Activated CD4-positive, alpha-beta T cell treated with anti-CD3 and anti-CD28 coated beads for 1 hour (primary cell): ENCODE results near the gene MOV10L1.
"Not testable (repeated sequence)": the region's sequence is repeated elsewhere in the genome, so short reads cannot be mapped to it uniquely, and the experiment has no call there.

Experiments used
- DNase-seq: peaks from one replicate; pipeline ENCODE4 v3.0.0-alpha.2; 2020

Gene MOV10L1

DNA sequence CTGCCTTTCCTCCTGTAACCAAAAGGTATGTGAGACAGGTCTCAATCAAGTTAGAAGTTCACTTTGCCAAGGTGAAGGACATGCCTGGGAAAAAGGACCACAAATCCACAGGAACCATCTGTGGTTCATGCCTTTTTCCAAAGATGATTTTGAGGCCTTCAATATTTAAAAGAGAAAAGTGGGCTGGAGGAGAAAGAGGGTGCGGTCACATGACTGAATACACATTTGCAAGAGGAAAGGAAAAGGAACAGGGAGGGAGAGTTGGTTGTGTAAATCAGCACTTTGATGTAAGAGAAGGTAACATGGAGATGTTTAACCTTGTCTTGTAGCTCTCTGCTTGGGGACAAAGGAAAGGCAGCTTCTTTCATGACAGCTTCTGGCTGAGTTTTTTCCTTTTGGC lies 21.2 kb downstream of the MOV10L1 start:
- no peak for DNase-seq

DNA sequence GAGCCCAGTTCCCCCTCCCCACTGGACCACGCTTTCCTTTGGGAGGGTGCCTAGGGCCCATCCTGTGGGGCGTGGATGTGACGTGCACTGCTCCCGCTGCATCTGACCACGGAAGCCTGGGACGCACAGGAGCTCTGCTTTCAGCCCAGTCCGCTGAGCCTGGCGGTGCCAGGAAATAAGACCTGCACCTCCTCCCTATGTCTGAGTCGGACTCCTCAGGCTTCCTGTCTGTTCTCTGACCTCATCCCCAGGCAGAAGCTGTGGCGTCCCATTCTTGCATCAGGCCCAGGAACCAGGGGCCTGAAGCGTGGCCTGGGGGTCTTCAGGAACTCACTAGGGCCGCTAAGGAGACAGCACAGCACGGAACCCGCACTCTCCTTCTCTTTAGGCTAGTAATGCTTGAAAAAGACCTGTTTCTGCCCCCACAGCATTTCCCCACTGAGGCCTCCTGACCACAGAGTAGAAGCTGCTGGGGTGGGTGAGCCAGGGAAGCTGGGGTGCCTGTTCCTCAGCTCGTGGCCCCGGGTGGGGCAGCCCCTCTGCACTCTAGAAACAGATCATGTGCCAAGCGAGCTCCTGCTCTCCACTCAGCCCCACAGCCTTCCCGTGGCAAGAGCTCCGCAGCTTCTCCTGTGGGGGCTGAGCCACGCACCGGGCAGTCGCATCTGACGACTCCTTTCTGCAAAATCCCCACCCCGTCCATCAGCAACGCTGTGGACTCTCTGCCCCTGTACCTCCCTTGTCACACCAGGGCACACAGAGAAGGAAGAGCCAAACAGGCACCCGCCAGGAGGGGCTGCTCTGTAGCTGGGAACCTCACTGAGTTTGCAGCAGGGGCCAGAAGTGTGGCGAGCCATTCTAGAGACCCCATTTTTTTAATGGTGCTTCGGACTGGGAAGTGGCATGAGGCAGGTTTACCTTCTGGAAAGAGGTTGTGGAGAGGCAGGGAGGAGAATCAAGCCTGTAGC lies 22.6 kb downstream of the MOV10L1 start:
- no peak for DNase-seq

GRCh38 chr22:50114221-50115021 lies 24.6 kb downstream of the MOV10L1 start:
- DNase-seq = no peak

GRCh38 chr22:50115693-50116092 lies 25.9 kb downstream of the MOV10L1 start:
- DNase-seq = no peak

DNA sequence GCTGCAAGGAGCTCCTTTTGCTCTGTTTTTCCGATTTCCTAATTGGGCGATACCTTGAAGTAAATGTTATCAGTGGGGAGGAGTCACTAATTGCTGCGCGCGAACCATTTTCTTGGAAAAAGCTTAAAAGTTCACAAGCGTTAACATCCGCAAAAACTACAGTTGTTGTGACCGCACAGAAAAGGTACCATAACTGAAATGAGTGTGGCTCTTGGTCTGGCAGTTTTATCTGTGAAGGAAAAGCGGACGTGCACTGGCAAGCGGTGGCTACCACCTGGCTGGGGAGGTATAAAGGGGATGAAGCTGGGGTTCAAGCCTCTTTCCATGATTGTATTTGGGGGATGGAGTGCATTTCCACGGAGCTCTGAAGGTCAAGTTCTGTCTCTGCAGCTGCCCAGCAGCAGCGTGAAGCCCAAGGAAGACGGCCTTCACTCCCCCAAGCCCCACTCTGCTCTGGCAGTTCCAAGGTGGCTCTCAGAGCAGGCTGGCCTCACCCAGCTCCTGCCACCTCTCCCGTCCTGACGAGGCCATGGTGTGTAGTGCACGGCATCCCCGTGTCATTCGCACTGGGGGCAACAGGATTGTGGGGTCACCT lies 27.5 kb downstream of the MOV10L1 start:
- no peak for DNase-seq

GRCh38 chr22:50118129-50118528 lies 28.3 kb downstream of the MOV10L1 start:
- no peak for DNase-seq

GRCh38 chr22:50118557-50119168 lies 28.9 kb downstream of the MOV10L1 start:
- no peak for DNase-seq

DNA sequence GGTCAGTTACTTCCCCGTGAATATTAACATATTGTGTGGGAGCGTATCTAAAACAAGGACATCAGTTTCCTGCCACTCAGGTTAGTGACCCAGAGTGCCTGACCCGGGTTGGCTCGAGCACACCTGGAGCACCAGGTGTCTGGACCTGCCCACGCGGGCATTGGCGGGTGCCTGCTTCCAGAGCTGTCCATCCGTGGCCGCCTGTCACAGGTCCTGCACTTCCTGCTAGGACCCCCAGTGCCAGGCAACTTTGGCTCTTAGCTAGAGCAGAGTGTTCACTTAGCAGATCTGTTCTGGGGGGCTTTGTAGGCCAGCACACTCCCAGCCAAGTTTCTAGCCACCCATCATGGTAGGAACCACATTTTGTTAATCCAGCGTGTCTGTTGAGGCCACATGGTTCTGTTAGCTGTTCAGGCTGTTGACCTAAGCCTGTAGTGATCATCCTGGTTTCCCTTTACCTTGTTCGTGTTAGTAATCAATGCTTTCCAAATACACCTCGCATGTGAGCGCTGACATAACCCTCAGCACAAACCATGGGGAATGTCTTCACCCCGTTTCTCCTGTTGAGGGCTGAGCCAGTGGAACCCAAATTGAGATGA lies 29.5 kb downstream of the MOV10L1 start:
- DNase-seq = no peak

GRCh38 chr22:50119768-50120251 lies 30.0 kb downstream of the MOV10L1 start:
- no peak for DNase-seq

GRCh38 chr22:50121202-50121740 lies 31.5 kb downstream of the MOV10L1 start:
- DNase-seq = no peak

- no peak for DNase-seq
Measured at GRCh38 chr22:50123119-50123518, 33.3 kb downstream of the MOV10L1 start.

- no peak for DNase-seq
Measured at GRCh38 chr22:50125029-50125428, 35.2 kb downstream of the MOV10L1 start.

GRCh38 chr22:50129121-50129736 lies 39.4 kb downstream of the MOV10L1 start:
- DNase-seq = no peak

DNA sequence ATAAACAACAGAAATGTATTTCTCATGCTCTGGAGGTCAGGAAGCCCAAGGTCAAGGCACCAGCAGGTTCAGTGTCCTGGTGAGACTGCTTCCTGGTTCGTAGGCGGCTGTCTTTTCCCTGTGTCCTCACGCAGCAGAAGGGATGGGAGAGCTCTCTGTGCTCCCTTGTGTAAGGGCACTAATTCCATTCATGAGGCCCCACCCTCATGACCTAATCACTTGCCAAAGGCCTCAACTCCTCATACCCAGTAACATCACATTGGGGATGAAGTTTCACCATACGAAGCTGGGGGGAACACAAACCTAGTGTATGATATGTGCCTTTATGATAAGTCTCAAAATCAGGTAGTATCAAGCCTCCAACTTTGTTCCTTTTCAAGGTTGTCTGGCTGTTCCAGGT lies 42.1 kb downstream of the MOV10L1 start:
- no peak for DNase-seq

DNA sequence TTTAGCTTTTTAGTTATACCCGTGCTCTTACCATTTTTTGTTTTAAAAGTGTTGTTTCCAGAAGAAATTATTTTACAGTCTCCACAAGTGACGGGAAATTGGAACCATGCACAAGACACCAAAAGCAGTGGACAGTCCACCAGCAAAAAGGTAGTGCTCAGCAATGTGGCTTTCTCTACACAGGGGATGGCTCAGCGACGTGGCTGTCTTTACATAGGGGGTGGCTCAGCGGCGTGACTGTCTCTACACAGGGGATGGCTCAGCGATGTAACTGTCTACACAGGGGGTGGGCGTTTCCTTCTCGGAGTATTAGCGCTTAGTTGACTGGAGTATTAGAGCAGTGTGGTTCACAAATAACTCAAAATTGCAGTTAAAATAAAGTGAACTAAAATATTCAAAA lies 44.7 kb downstream of the MOV10L1 start:
- no peak for DNase-seq

DNA sequence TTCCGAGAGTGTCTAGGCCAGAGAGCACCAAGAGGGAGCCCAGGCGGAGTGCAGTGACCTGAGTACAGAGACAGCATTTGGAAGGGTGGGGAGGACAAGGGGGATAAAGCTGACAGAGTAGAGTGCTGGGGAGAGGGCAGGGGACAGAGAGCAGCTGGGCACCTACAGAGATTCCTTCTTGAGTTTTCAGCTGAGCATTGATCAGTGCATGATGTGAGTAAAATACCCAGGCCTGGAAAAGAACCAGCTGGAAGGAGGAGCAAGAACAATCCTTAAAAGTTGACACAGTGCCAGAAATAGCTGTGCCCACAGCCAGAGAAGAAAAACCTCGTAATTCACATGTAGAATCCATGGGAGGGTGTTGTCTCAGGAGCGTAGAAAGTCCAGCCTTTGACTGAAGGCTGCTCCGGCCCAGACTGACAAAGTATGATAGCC lies 46.8 kb downstream of the MOV10L1 start:
- DNase-seq = no peak

GRCh38 chr22:50137277-50137676 lies 47.5 kb downstream of the MOV10L1 start:
- not testable (repeated sequence) for DNase-seq

GRCh38 chr22:50138041-50138440 lies 48.2 kb downstream of the MOV10L1 start:
- no peak for DNase-seq

GRCh38 chr22:50138988-50139387 lies 49.2 kb downstream of the MOV10L1 start:
- no peak for DNase-seq

DNA sequence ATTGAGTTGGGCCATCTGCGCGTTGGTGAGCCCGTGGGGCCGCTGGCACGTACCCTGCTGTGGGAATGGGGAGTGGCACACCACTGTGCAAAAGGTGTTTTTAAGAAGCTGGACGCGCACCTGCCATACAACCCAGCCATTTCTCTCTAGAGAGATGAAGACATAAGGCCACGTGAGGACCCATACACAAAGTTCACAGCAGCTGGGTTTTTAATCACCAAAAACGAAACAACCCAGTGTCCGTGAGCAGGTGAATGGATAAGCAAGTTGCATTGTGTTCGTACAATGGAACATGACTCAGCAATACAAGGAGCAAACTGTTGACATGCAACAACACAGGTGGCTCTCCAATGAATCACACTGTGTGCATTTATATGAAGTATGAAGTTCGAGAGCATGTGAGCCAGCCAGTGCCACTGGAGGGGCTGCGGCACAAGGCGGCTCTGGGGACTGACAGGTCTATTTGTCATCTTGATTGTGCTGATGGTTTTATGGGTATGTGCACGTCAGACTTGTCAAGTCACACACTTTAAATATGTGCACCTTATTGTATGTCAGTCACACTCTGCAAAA lies 50.1 kb downstream of the MOV10L1 start:
- no peak for DNase-seq

DNA sequence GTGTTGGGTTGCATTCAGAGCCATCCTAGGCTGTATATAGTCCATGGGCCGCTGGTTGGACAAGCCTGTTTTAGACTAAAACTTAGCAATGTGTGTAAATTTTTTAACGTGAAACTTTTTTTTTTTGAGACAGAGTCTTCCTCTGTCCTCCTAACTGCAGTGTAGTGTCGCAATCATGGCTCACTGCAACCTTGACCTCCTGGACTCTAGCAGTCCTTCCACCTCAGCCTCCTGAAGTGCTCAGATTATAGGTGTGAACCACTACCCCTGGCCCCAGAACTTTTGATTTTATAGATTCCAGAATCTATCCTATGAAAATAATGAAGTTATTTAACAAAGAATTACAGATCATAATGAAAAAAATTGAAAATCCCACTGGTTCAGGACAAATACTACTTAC lies 50.8 kb downstream of the MOV10L1 start:
- DNase-seq = no peak
